HEK293T (cell line): ENCODE data around the gene FILIP1L.

Experiments
- ARNT ChIP-seq: fragments of 450-650 bp; IDR thresholded peaks from 2 replicates; pipeline ENCODE4 v1.6.1; 2017; ENCODE audit warnings: mild to moderate bottlenecking
- BHLHE40 ChIP-seq: fragments of 450-650 bp; IDR thresholded peaks from 2 replicates; pipeline ENCODE4 v1.6.1; 2016; ENCODE audit warnings: mild to moderate bottlenecking, moderate library complexity, borderline replicate concordance
- CTBP1 ChIP-seq: fragments of 450-650 bp; IDR thresholded peaks from 2 replicates; pipeline ENCODE4 v1.6.1; 2016; ENCODE audit warnings: borderline replicate concordance
- FOXK2 ChIP-seq: fragments of 450-650 bp; IDR thresholded peaks from 2 replicates; pipeline ENCODE4 v1.6.1; 2016; ENCODE audit warnings: mild to moderate bottlenecking
- FOXM1 ChIP-seq: fragments of 450-650 bp; IDR thresholded peaks from 2 replicates; pipeline ENCODE4 v1.6.1; 2017; ENCODE audit warnings: mild to moderate bottlenecking, borderline replicate concordance
- HDGF ChIP-seq: fragments of 450-650 bp; IDR thresholded peaks from 2 replicates; pipeline ENCODE4 v1.6.1; 2017; ENCODE audit warnings: antibody characterized with exemption, borderline replicate concordance
- LEF1 ChIP-seq: fragments of 450-650 bp; IDR thresholded peaks from 2 replicates; pipeline ENCODE4 v1.6.1; 2017; ENCODE audit warnings: mild to moderate bottlenecking, borderline replicate concordance
- NFRKB ChIP-seq: fragments of 450-650 bp; IDR thresholded peaks from 2 replicates; pipeline ENCODE4 v1.6.1; 2016; ENCODE audit warnings: mild to moderate bottlenecking, moderate library complexity
- PKNOX1 ChIP-seq: fragments of 450-650 bp; IDR thresholded peaks from 2 replicates; pipeline ENCODE4 v1.6.1; 2016
- SP1 ChIP-seq: fragments of 450-650 bp; IDR thresholded peaks from 2 replicates; pipeline ENCODE4 v1.6.1; 2017
- SUZ12 ChIP-seq: fragments of 450-650 bp; IDR thresholded peaks from 2 replicates; pipeline ENCODE4 v1.6.1; 2016; ENCODE audit warnings: mild to moderate bottlenecking
- TARDBP ChIP-seq: fragments of 450-650 bp; IDR thresholded peaks from 2 replicates; pipeline ENCODE4 v1.6.1; 2016
- ZNF384 ChIP-seq: fragments of 450-650 bp; IDR thresholded peaks from 2 replicates; pipeline ENCODE4 v1.6.1; 2016

- TF ChIP-seq TARDBP = no peak
- TF ChIP-seq FOXM1 = no peak
- TF ChIP-seq FOXK2 = no peak
- TF ChIP-seq SUZ12 = no peak
- TF ChIP-seq BHLHE40 = no peak
- no peak for TF ChIP-seq CTBP1
- no peak for TF ChIP-seq ZNF384
- TF ChIP-seq SP1 = no peak
- TF ChIP-seq HDGF = no peak
- no peak for TF ChIP-seq ARNT
- TF ChIP-seq PKNOX1 = no peak
- TF ChIP-seq LEF1 = no peak
- TF ChIP-seq NFRKB = no peak
These were observed 164.2 kb downstream of the FILIP1L start for GRCh38 chr3:99949956-99950670.
